ENCODE results near the gene RNU4-1. TPM values are rescaled to one million over a fixed set of nuclear protein-coding genes. Genes with fewer than 3 reads are reported as not detected.

Gene RNU4-1
- total and polyA plus RNA-seq, 8 donors: 1.8 to 3,518 (median 3,185) TPM; not detected in 5

GRCh38 chr12:120327593-120327992, 34.6 kb upstream of the RNU4-1 start, which contains the start of gene PLA2G1B:
TSS of gene PLA2G1B (minus strand) at chr12:120327779. CDS start at chr12:120327753, 26 bp downstream.
- Histone ChIP-seq H3K4me1 (peaks cover 3 to 12% of the 10 kb centered on the region in 2 donors), H3K9me3 (no peaks in the 10 kb centered on the region), H3K27ac (no peak within 1 kb of the TSS), H3K27me3 (no peaks in the 10 kb centered on the region), H3K36me3 (no peaks in the 10 kb centered on the region), H3K4me3 (no peak within 1 kb of the TSS)
- no peak for TF ChIP-seq CTCF (IDR thresholded peaks at IDR 0.05)
- intact Hi-C loops (cut with DNase I): no loop called here
- ATAC-seq (peak; percentile 80), DNase-seq (peak in 1 of 4 donors; percentile 48)

DNA sequence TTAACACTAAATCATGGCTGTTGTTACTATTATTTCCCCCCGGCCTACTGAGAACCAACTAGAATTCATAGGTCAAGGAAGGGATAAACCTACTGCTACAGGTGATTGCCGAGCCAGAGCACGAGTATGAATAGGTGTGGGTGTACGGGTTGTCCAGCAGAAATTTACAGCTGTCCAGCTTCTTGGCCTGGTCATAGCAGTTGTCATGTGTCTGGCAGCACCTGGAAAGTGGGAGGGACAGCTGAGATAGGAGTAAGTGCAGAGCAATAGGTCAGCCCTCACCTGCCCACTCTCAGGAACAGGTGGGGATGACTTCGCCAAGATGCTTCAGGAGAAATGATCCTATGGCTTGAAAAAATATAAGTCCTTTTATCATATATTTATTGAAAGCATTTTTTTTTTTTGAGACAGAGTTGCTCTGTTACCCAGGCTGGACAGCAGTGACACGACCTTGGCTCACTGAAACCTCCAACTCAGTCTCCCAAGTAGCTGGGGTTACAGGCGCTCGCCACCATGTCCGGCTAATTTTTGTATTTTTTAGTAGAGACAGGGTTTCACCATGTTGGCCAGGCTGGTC, 31.9 kb upstream of the RNU4-1 start:
- no peak overlapping the region for H3K4me3 ChIP-seq
- DNase-seq: no peak
- ATAC-seq: no peak

GRCh38 chr12:120323772-120324171, 30.7 kb upstream of the RNU4-1 start:
- intact Hi-C loops (cut with DNase I): no loop called here
- peaks cover 3 to 12% of the 10 kb centered on the region in 2 donors for H3K4me1 ChIP-seq

More for the DNA sequence above, 31.9 kb upstream of the RNU4-1 start:
- no peaks in the 10 kb centered on the region for H3K27me3 ChIP-seq
- TF ChIP-seq CTCF (IDR thresholded peaks at IDR 0.05): no peak
- no peaks in the 10 kb centered on the region for H3K9me3 ChIP-seq
- no peak overlapping the region for H3K27ac ChIP-seq
- peaks cover 3 to 12% of the 10 kb centered on the region in 2 donors for H3K4me1 ChIP-seq
- no peaks in the 10 kb centered on the region for H3K36me3 ChIP-seq
- intact Hi-C loops (cut with DNase I): no loop called here

DNA sequence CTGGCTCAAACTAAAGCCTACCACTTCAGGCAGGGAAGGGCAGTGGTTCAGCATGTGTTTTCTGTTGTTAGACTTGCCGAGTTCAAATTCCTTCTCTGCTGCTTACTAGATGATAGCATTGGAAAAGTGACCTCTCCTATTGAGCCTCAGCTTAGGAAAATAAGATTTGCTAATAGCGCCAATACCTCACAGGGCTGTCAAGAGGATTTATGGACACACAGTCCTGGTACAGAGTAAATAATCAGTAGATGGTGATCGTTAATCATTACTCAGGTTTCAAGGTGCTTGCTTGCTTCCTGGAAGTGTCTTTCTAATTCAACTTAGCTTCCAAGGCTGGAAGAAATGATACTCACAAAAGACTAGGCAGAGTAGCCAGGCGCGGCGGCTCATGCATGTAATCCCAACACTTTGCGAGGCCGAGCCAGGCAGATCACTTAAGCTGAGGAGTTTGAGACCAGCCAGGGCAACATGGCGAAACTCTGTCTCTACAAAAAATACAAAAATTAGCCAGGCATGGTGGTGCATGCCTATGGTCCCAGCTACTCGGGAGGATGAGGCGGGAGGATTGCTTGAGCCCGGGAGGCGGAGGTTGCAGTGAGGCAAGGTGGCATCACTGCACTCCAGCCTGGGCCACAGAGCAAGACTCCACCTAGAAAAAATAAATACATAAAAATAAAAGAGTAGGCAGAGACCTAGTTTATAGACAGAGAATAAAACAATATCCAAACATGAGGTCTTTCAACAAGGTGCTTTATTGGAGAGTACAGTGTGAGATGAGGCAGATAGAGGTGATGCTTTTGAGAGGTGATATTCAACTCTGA, 28.6 kb upstream of the RNU4-1 start:
- Histone ChIP-seq H3K27ac (peak overlapping the region; percentile 28 to 33), H3K4me1 (peaks cover 3 to 23% of the 10 kb centered on the region in 2 donors), H3K36me3 (no peaks in the 10 kb centered on the region), H3K9me3 (no peaks in the 10 kb centered on the region), H3K4me3 (no peak overlapping the region), H3K27me3 (no peaks in the 10 kb centered on the region)
- DNase-seq (no peak), ATAC-seq (peak; percentile 19)
- TF ChIP-seq CTCF (IDR thresholded peaks at IDR 0.05): no peak
- intact Hi-C loops (cut with DNase I): no loop called here

More at GRCh38 chr12:120323772-120324171, 30.7 kb upstream of the RNU4-1 start:
- H3K36me3 ChIP-seq: no peaks in the 10 kb centered on the region
- H3K4me3 ChIP-seq: no peak overlapping the region
- H3K9me3 ChIP-seq: no peaks in the 10 kb centered on the region
- H3K27ac ChIP-seq: no peak overlapping the region
- no peak for DNase-seq
- TF ChIP-seq CTCF (IDR thresholded peaks at IDR 0.05): no peak
- H3K27me3 ChIP-seq: no peaks in the 10 kb centered on the region
- no peak for ATAC-seq
